Breast epithelium (tissue), 3 donors: ENCODE data around the gene IMMT.

Experiments used
- POLR2A ChIP-seq: fragments of 450-650 bp; IDR thresholded peaks from one replicate; pipeline ENCODE4 v1.6.1; 2016; ENCODE audit warnings: antibody characterized with exemption, mild to moderate bottlenecking, moderate library complexity
- POLR2AphosphoS5 ChIP-seq, 3 donors: sonication (generic); formaldehyde crosslinking; IDR thresholded peaks; one replicate each; pipeline ENCODE4 v1.6.1; 2017; ENCODE audit warnings: antibody characterized with exemption in 3 of 3
- TF ChIP-seq, protein P1 (sequence below), 3 donors: fragments of 450-650 bp; IDR thresholded peaks; one replicate each; pipeline ENCODE4 v1.5.1; 2016 to 2017; ENCODE audit warnings: antibody characterized with exemption in 3 of 3, mild to moderate bottlenecking in 3 of 3, moderate library complexity in 3 of 3

DNA sequence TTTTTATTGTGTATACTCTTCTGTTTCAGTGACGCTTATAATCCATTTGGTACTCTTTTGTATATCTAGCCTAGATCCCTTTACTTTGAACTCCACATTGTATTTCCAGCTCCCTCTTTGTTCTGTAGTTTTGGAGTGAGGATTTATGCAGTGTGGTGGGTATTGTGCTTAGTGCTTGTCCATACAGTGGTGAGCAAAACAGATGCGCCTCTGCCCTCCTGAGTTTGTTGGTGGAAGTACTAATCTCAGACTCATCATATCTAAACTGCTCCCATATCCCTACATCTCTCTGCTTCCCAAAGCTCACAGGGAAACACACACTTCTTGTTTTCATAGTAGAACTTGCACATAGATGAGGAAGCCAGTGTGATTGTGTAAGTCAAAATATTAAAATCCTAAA lies 77.1 kb downstream of the IMMT start:
- TF ChIP-seq, protein P1, sequence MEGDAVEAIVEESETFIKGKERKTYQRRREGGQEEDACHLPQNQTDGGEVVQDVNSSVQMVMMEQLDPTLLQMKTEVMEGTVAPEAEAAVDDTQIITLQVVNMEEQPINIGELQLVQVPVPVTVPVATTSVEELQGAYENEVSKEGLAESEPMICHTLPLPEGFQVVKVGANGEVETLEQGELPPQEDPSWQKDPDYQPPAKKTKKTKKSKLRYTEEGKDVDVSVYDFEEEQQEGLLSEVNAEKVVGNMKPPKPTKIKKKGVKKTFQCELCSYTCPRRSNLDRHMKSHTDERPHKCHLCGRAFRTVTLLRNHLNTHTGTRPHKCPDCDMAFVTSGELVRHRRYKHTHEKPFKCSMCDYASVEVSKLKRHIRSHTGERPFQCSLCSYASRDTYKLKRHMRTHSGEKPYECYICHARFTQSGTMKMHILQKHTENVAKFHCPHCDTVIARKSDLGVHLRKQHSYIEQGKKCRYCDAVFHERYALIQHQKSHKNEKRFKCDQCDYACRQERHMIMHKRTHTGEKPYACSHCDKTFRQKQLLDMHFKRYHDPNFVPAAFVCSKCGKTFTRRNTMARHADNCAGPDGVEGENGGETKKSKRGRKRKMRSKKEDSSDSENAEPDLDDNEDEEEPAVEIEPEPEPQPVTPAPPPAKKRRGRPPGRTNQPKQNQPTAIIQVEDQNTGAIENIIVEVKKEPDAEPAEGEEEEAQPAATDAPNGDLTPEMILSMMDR (IDR thresholded peaks at IDR 0.05), result no peak
- TF ChIP-seq POLR2A (no peak), POLR2AphosphoS5 (IDR thresholded peaks at IDR 0.05) (no peak)
